Effector memory CD4-positive, alpha-beta T cell (primary cell): Measurements from ENCODE around the gene RRP15.

ENCODE experiments used
- DNase-seq, 3 donors: peaks; one replicate each; pipeline ENCODE4 v3.0.0-alpha.2; 2020
- H3K27ac ChIP-seq: 2 replicates; pipeline ENCODE4 v1.7.0; 2013; ENCODE audit warnings: mild to moderate bottlenecking, low read length, moderate library complexity; ENCODE audit not compliant: insufficient read depth, poor library complexity, severe bottlenecking
- H3K27me3 ChIP-seq: replicated peaks from 2 replicates; pipeline ENCODE4 v1.7.0; 2013; ENCODE audit warnings: mild to moderate bottlenecking, low read length; ENCODE audit not compliant: insufficient read depth, control insufficient read depth, poor library complexity, severe bottlenecking
- H3K36me3 ChIP-seq: 2 replicates; pipeline ENCODE4 v1.7.0; 2013; ENCODE audit warnings: mild to moderate bottlenecking, low read length, moderate library complexity; ENCODE audit not compliant: control insufficient read depth, insufficient read depth
- H3K4me1 ChIP-seq: 2 replicates; pipeline ENCODE4 v1.7.0; 2013; ENCODE audit warnings: low read length, mild to moderate bottlenecking; ENCODE audit not compliant: control insufficient read depth, insufficient read depth, poor library complexity, severe bottlenecking
- H3K4me3 ChIP-seq: 2 replicates; pipeline ENCODE4 v1.7.0; 2013; ENCODE audit warnings: low read length, low read depth, mild to moderate bottlenecking; ENCODE audit not compliant: insufficient read depth, poor library complexity, severe bottlenecking
- H3K9me3 ChIP-seq: 2 replicates; pipeline ENCODE4 v1.7.0; 2013; ENCODE audit warnings: mild to moderate bottlenecking, low read length, moderate library complexity; ENCODE audit not compliant: control insufficient read depth

RRP15 gene

DNA sequence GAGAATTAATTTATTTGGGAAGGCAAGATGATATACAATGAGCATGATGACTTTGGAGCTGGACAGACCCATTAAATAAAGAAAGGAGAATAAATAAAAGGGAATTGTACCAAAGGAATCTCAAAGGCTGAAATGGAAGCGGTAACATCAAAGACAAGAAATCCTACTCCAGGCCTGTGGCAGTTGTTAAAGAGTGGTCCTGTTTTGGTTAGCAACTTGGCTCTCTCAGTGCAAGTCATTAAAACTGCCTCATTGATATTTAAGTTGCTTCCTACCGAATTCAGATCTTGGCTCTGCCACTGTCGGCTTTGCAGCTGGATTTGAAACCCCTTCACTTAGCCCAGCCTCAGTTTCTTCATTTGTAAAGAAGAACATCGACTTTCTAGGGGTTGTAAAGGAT is 70.2 kb downstream of the RRP15 start:
- DNase-seq, result no peak
- Histone ChIP-seq H3K9me3 (no peaks in the 10 kb centered on the region), H3K4me1 (peaks cover 3% of the 10 kb centered on the region), H3K27ac (no peak overlapping the region), H3K27me3 (no peaks in the 10 kb centered on the region), H3K4me3 (no peak overlapping the region), H3K36me3 (no peaks in the 10 kb centered on the region)

DNA sequence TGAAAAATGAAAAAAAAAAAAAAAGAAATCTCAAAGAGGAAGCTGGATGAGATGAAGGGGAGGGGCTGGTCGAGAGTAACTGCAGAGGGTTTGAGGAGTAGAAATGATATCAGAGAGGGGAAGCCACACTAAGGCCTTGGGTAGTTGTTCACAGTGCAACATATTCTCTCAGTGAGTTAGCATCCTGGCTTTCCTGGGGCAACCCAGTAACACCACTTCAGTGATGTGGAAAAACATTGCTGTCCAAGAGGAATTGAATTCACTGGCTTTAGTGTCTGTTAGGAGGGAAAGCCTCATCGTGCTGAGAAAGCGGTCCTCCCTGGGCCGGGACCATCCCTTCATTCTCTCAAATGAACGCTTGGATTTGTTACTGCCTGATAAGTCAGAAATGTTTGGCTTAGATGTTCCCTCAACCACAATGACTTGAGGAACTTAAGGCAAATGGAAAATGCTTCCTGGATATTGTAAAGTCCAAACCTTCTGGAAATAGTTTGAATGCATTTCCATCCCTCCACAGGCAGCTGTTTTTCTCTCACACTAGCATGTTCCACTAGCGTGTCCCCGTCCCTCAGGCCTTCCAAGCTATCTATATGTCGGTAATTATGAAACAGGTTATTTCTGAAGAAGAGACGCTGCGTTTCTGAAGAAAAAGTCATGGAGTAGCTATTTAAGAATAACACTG is 72.3 kb downstream of the RRP15 start:
- Histone ChIP-seq H3K4me1 (no peaks in the 10 kb centered on the region), H3K27me3 (no peaks in the 10 kb centered on the region), H3K27ac (no peak overlapping the region), H3K36me3 (no peaks in the 10 kb centered on the region), H3K4me3 (no peak overlapping the region), H3K9me3 (no peaks in the 10 kb centered on the region)
- no peak for DNase-seq

DNA sequence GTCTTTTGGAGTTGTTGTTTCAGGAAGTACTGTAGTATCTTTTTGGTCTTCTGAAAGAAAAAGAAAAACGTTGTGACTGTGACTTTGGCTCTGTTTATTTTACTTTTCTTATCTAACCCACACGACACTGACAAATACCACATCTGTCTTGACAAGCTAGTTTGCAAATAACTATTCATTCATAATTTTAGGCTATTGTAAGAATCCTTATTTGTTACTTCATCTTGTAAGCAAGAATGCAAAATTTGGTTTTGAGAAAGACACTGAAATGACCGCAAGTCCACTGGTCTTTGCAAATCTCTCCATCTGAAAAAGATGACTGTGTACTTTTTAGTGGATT is 72.8 kb downstream of the RRP15 start:
- Histone ChIP-seq H3K4me1 (no peaks in the 10 kb centered on the region), H3K27me3 (no peaks in the 10 kb centered on the region), H3K9me3 (no peaks in the 10 kb centered on the region), H3K4me3 (no peak overlapping the region), H3K27ac (no peak overlapping the region), H3K36me3 (no peaks in the 10 kb centered on the region)
- no peak for DNase-seq

DNA sequence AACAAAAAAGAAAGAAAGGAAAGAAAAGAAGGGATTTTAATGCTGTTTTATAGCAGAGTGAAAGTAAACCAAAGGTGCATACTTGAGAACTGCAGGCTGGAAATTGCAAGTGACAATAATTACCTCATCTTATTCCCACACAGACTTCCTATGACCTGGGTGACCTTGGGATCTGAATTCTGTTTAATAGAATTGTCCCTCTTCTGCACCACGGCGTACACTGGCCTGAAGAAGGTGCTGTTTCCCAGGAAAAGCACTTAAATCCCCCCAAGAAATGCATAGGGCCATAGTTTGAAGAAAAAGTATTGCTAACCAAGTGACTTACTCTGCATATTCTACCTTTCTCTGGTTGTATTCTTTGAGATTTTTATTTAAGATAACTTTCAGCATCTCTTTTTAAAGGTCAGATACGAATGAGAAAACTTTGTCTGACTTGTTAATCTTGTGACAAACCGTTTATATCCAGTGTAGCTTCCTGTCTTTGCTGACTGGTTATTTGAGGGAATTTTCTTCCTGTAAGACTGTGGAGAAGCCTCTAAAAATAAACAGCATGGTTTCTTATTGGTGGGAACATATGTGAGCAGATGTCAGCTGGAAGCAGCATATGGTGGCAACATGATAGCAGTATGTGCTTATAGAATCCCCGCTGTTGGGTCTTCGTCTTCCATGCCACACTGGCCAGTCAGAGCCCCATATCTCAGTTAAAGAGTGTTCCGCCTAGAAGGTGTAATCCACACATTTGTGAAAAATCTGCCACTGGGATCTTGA is 76.4 kb downstream of the RRP15 start:
- Histone ChIP-seq H3K36me3 (no peaks in the 10 kb centered on the region), H3K4me1 (no peaks in the 10 kb centered on the region), H3K4me3 (no peak overlapping the region), H3K9me3 (no peaks in the 10 kb centered on the region), H3K27ac (no peak overlapping the region), H3K27me3 (no peaks in the 10 kb centered on the region)
- no peak for DNase-seq

DNA sequence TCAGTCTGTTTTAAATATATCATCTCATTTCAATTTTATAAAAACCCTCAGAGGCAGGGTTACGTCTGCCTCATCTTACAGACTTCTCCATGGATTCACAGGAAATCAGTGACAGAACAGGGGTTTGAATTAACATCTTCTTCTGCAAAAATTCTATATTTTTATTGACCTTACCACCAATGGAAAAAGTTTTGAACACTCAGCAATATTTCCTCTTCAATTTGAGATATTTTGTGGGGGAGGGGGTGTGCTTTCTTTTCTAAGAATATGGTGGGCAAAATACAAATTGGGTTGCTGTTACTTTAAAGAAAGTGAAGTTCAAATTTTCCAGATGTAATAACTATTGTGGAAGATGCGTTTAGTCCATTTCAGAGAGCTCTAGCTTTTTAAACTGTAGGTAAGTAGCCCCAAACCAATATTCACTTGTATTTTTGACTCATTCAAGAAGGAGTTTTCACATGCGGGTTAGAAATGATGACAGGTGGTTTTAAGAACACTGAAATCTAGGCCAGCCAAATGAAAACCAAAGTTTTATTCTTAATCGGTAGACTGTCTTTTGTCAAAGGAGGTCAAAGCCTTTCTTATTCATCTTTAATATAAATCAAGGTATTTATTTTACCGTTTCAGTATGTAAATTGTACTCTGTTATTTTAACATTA is 77.5 kb downstream of the RRP15 start:
- Histone ChIP-seq H3K27me3 (no peaks in the 10 kb centered on the region), H3K9me3 (no peaks in the 10 kb centered on the region), H3K27ac (no peak overlapping the region), H3K36me3 (no peaks in the 10 kb centered on the region), H3K4me3 (no peak overlapping the region), H3K4me1 (no peaks in the 10 kb centered on the region)
- DNase-seq, result no peak

DNA sequence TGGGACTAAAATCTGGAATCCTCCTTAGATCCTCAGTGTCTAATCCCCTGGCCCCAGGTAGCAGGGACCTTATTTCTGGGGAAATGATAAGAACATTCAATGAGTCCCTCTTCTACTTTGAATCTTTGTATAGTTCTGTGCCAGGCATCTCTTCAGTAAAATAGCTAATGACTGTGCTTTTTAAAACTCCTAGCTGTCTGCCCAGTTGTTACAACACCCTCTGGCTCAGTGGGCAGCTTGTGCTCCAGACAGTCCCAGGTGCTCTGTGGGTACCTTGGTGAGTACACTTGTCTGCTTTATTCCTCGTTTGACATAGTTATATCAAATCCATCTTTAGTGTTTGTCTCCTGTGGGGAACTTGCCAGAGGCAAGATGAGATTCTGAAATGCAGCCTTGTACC is 78.0 kb downstream of the RRP15 start:
- no peak overlapping the region for H3K27ac ChIP-seq
- H3K36me3 ChIP-seq, result no peaks in the 10 kb centered on the region
- H3K4me1 ChIP-seq, result no peaks in the 10 kb centered on the region

DNA sequence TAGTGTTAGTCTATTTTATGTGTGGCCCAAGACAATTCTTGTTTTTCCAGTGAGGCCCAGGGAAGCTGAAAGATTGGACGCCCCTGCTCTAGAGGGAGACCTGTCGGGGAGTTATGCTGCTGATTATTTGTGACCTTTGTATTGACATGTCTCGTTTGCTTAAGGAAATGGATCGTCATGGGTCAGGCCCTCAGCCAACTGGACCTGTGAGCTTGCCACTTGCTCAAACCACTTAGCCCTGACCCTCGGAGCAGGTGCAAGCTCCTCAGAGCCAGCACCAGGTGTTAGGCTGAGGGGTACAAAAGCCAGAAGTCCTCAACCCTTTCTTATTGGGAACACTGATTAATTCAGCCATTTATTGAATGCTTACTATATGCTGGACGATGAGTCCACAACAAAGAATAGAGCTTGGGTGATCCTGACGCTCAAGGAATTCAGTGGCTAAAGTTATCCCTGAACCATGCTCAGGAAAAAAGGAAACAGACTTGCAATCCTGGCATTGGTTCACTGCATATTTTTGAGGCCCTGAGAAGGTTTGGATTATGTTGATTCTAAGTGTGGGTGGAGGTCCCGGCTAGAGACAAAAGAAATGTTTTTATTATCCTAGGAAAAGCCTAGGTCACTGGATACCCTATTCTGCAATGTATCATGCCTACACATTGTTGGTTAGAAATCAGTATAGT is 79.1 kb downstream of the RRP15 start:
- H3K36me3 ChIP-seq, result no peaks in the 10 kb centered on the region
- no peak for DNase-seq
- H3K4me1 ChIP-seq, result no peaks in the 10 kb centered on the region
- H3K27me3 ChIP-seq, result no peaks in the 10 kb centered on the region
- no peak overlapping the region for H3K4me3 ChIP-seq
- H3K27ac ChIP-seq, result no peak overlapping the region
- no peaks in the 10 kb centered on the region for H3K9me3 ChIP-seq

More for the DNA sequence above, 78.0 kb downstream of the RRP15 start:
- Histone ChIP-seq H3K4me3 (no peak overlapping the region), H3K9me3 (no peaks in the 10 kb centered on the region), H3K27me3 (no peaks in the 10 kb centered on the region)
- DNase-seq, result no peak

DNA sequence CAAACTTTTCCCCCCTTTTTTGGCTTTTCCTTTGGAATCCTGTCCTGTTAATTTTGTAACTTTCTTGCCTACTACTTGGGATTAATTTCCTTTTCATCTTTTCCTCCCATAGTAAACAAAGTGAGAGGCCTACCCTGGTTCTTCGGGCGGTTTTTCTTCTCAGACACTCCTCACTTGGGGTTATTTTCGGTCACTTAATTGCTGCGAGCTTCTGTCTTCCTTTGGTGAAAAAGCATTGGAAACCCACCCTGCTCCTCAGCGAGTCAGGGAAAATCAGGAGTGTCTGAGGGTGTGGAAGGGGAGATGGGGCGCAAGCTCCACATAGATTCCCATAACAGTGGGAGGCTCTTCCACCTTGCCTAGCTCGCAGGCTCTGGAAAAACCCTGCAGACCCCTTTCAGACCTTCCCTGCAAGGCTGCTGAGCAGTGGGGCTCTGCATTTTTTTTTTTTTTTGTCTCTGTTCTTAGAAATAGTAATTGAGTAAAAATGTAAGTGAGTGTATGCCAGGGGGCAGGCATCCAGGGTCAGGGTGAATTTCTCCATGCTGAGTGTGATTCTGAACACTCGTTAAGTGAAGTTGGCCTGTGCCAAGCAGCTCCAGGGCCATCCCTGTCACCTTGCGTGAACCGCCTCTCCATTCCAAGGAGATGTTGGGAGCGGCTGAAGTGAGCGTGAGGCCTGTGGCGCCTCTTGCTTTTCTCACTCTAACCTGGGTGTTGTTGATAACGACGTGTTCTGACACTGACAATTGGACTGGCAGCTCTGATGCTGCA is 80.3 kb downstream of the RRP15 start:
- no peaks in the 10 kb centered on the region for H3K9me3 ChIP-seq
- H3K27ac ChIP-seq, result no peak overlapping the region
- DNase-seq, result no peak
- H3K4me3 ChIP-seq, result no peak overlapping the region
- no peaks in the 10 kb centered on the region for H3K36me3 ChIP-seq
- H3K27me3 ChIP-seq, result no peaks in the 10 kb centered on the region
- no peaks in the 10 kb centered on the region for H3K4me1 ChIP-seq

DNA sequence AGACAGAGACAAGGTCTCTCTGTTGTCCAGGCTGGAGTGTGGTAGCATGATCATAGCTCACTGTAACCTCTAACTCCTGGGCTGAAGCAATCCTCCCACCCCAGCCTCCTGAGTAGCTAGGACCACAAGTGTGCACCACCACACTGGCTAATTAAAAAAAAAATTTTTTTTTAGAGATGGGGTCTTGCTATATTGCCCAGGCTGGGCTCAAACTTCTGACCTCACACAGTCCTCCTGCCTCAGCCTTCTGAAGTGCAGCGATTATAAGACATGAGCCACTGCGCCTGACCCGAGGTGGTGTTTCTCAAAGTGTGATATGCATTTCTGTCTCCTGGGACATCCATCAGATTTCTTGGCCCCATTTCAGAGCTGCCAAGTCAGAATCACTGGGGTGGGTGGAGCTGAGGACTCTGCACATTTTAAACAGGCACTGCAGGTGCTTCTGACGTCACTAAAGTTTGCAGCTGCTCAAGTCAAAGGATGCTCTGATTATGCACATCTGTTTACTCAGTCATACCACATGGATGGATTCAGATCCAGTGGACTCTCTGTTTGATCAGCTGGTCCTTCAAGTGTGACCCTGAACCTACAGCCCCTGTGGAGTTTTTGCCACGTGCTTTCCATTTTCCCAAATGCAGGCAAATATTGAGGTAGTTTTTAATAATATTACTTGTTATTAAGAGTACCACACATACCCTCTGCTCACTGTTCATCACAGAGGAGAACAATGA is 81.4 kb downstream of the RRP15 start:
- no peak overlapping the region for H3K27ac ChIP-seq
- H3K4me1 ChIP-seq, result no peaks in the 10 kb centered on the region
- no peaks in the 10 kb centered on the region for H3K9me3 ChIP-seq
- DNase-seq, result no peak
- H3K27me3 ChIP-seq, result no peaks in the 10 kb centered on the region
- no peaks in the 10 kb centered on the region for H3K36me3 ChIP-seq
- no peak overlapping the region for H3K4me3 ChIP-seq
